ENCODE results near the gene RDH13.

GRCh38 chr19:55014714-55015113 is 48.2 kb downstream of the RDH13 start:
- TF ChIP-seq CTCF (conservative IDR thresholded peaks at IDR 0.05 in 1 of 2, IDR thresholded peaks at IDR 0.05 in 1 of 2; ENCODE audit: low read depth in 1 of 2, low read length in 2 of 2) = no peak
- no peak for TF ChIP-seq EZH2 (IDR thresholded peaks at IDR 0.05; ENCODE audit: low read length, missing control alignments)

Data from fibroblast of lung (primary cell).